HG02642 (cell line): ENCODE data around the gene VPS26A.

Experiments used
- ATAC-seq: cut with Tn5 transposase; IDR thresholded peaks from one replicate; pipeline ENCODE4 v1.9.1; 2021; ENCODE audit warnings: mild to moderate bottlenecking; ENCODE audit not compliant: unreplicated experiment, poor library complexity

Gene VPS26A

GRCh38 chr10:69216577-69217118 is 92.7 kb downstream of the VPS26A start:
- no peak for ATAC-seq

- no peak for ATAC-seq
Observed at GRCh38 chr10:69217119-69217754, 93.3 kb downstream of the VPS26A start.

GRCh38 chr10:69218831-69219230 is 94.9 kb downstream of the VPS26A start:
- ATAC-seq = no peak

GRCh38 chr10:69220041-69220451 is 96.1 kb downstream of the VPS26A start, which contains the start of gene HKDC1:
Gene HKDC1, plus strand, starts transcription at chr10:69220332. Its CDS starts 104 bp downstream, at chr10:69220436.
- ATAC-seq = no peak

- ATAC-seq = no peak
Observed at GRCh38 chr10:69220507-69220906, 96.5 kb downstream of the VPS26A start.
